WTC11 (cell line): ENCODE results near the gene STRN.

Experiments used
- ATF3 ChIP-seq: sonication (generic); formaldehyde crosslinking; conservative IDR thresholded peaks from 2 replicates; pipeline ENCODE4 v1.8.1; 2022; ENCODE audit warnings: mild to moderate bottlenecking, missing genetic modification reagents
- CTCF ChIP-seq: fragments of 200-600 bp; IDR thresholded peaks from 2 replicates; pipeline ENCODE4 v1.8.0; 2022; ENCODE audit warnings: antibody characterized with exemption
- FOXP1 ChIP-seq: sonication (generic); formaldehyde crosslinking; IDR thresholded peaks from 2 replicates; pipeline ENCODE4 v1.8.0; 2022; ENCODE audit warnings: missing genetic modification reagents, mild to moderate bottlenecking, moderate library complexity, borderline replicate concordance
- KAT7 ChIP-seq: sonication (generic); formaldehyde crosslinking; IDR thresholded peaks from 2 replicates; pipeline ENCODE4 v1.8.1; 2023; ENCODE audit warnings: missing genetic modification reagents, mild to moderate bottlenecking, borderline replicate concordance
- SOX15 ChIP-seq: fragments of 250-450 bp; sonication (Bioruptor Pico); IDR thresholded peaks from 2 replicates; pipeline ENCODE4 v1.9.0; 2021; ENCODE audit warnings: mild to moderate bottlenecking

- TF ChIP-seq KAT7 (CRISPR knock-in tag) (no peak), SOX15 (CRISPR knock-in tag) (no peak), CTCF (no peak), FOXP1 (CRISPR knock-in tag) (no peak), ATF3 (CRISPR knock-in tag) (no peak)
Observed at GRCh38 chr2:36949845-36950244, 16.5 kb downstream of the STRN start.
